Glutamatergic neuron (in vitro differentiated cells): ENCODE data around the gene JAK1. TPM values are rescaled to one million over a fixed set of nuclear protein-coding genes. Genes with fewer than 3 reads are reported as not detected.

Source experiments
- DNase-seq: peaks from one replicate; pipeline ENCODE4 v3.0.0; 2022
- H3K27ac Mint-ChIP-seq: one replicate; pipeline ENCODE4 v1.8.0; 2020; ENCODE audit warnings: mild to moderate bottlenecking, mixed read lengths, inconsistent platforms; ENCODE audit not compliant: unreplicated experiment
- H3K27me3 Mint-ChIP-seq: one replicate; pipeline ENCODE4 v1.8.0; 2020; ENCODE audit warnings: mild to moderate bottlenecking, moderate library complexity, mixed read lengths, inconsistent platforms; ENCODE audit not compliant: unreplicated experiment
- H3K36me3 Mint-ChIP-seq: one replicate; pipeline ENCODE4 v1.8.0; 2020; ENCODE audit warnings: mild to moderate bottlenecking, mixed read lengths, inconsistent platforms; ENCODE audit not compliant: unreplicated experiment
- H3K4me1 Mint-ChIP-seq: one replicate; pipeline ENCODE4 v1.8.0; 2020; ENCODE audit warnings: mild to moderate bottlenecking, low read depth, mixed read lengths, inconsistent platforms; ENCODE audit not compliant: unreplicated experiment
- H3K4me3 Mint-ChIP-seq: one replicate; pipeline ENCODE4 v1.8.0; 2020; ENCODE audit warnings: mild to moderate bottlenecking, mixed read lengths, inconsistent platforms; ENCODE audit not compliant: unreplicated experiment
- H3K9me3 Mint-ChIP-seq: one replicate; pipeline ENCODE4 v1.8.0; 2020; ENCODE audit warnings: mild to moderate bottlenecking, moderate library complexity, mixed read lengths, inconsistent platforms; ENCODE audit not compliant: unreplicated experiment
- CTCF ChIP-seq: fragments of 200-600 bp; sonication (generic); IDR thresholded peaks from one replicate; pipeline ENCODE4 v1.5.0; 2021; ENCODE audit not compliant: partially characterized antibody, unreplicated experiment
- total RNA-seq: library from RNA; stranded (reverse); fragmentation: NEBNext Ultra II Directional; extraction: Animal tissue kit (Norgen Biotek cat#: 25700); gene quantifications from one replicate; pipeline ENCODE4 v1.2.1, GENCODE V29; 2021; ENCODE audit not compliant: unreplicated experiment

Gene JAK1
- total RNA-seq, 1 donor from 2014 or later, result 16.9 TPM

- TF ChIP-seq CTCF, result no peak
- Mint-ChIP-seq H3K27ac (no peak overlapping the region), H3K4me1 (no peaks in the 10 kb centered on the region), H3K36me3 (no peaks in the 10 kb centered on the region), H3K9me3 (peaks cover 2% of the 10 kb centered on the region), H3K4me3 (no peak overlapping the region), H3K27me3 (no peaks in the 10 kb centered on the region)
- DNase-seq, result no peak
Measured at GRCh38 chr1:64950284-64950809, 16.0 kb downstream of the JAK1 start.

- Mint-ChIP-seq H3K4me3 (no peak overlapping the region), H3K27me3 (no peaks in the 10 kb centered on the region), H3K4me1 (no peaks in the 10 kb centered on the region), H3K36me3 (no peaks in the 10 kb centered on the region), H3K9me3 (peaks cover 2% of the 10 kb centered on the region), H3K27ac (no peak overlapping the region)
- TF ChIP-seq CTCF, result no peak
- DNase-seq, result no peak
Measured at GRCh38 chr1:64948905-64949833, 17.2 kb downstream of the JAK1 start.

- H3K27ac Mint-ChIP-seq, result no peak overlapping the region
Measured at GRCh38 chr1:64948216-64948615, 18.1 kb downstream of the JAK1 start.

GRCh38 chr1:64946916-64947315 is 19.4 kb downstream of the JAK1 start:
- Mint-ChIP-seq H3K27ac (no peak overlapping the region), H3K4me3 (no peak overlapping the region), H3K9me3 (peaks cover 2% of the 10 kb centered on the region), H3K36me3 (no peaks in the 10 kb centered on the region), H3K27me3 (no peaks in the 10 kb centered on the region), H3K4me1 (peaks cover 2% of the 10 kb centered on the region)
- no peak for TF ChIP-seq CTCF
- no peak for DNase-seq

More at GRCh38 chr1:64948216-64948615, 18.1 kb downstream of the JAK1 start:
- no peaks in the 10 kb centered on the region for H3K27me3 Mint-ChIP-seq
- H3K9me3 Mint-ChIP-seq, result peaks cover 2% of the 10 kb centered on the region
- DNase-seq, result no peak
- H3K4me3 Mint-ChIP-seq, result no peak overlapping the region
- no peak for TF ChIP-seq CTCF
- H3K4me1 Mint-ChIP-seq, result no peaks in the 10 kb centered on the region
- no peaks in the 10 kb centered on the region for H3K36me3 Mint-ChIP-seq

- Mint-ChIP-seq H3K27me3 (no peaks in the 10 kb centered on the region), H3K27ac (no peak overlapping the region), H3K9me3 (peaks cover 2% of the 10 kb centered on the region), H3K4me1 (peaks cover 9% of the 10 kb centered on the region), H3K4me3 (no peak overlapping the region), H3K36me3 (no peaks in the 10 kb centered on the region)
- TF ChIP-seq CTCF, result no peak
- no peak for DNase-seq
Measured at GRCh38 chr1:64944913-64945312, 21.4 kb downstream of the JAK1 start.
